ENCODE measurements around the gene CHAT.

The CHAT gene

GRCh38 chr10:49622426-49623425 is 8.9 kb downstream of the CHAT start:
- no peaks in the 10 kb centered on the region for H3K9me3 ChIP-seq (replicated peaks; ENCODE audit: low read length)
- H3K4me3 ChIP-seq (ENCODE audit: low read length): no peak overlapping the region
- no peaks in the 10 kb centered on the region for H3K36me3 ChIP-seq (ENCODE audit: insufficient read depth, low read length)
- peaks cover 58% of the 10 kb centered on the region for H3K27me3 ChIP-seq (ENCODE audit: control insufficient read depth, insufficient read depth, low read length)
- H3K9ac ChIP-seq (ENCODE audit: low read depth, low read length): no peak overlapping the region
- H3K4me1 ChIP-seq (ENCODE audit: control insufficient read depth, insufficient read depth, low read length): no peaks in the 10 kb centered on the region
- no peak overlapping the region for H3K4me2 ChIP-seq (ENCODE audit: low read length)

DNA sequence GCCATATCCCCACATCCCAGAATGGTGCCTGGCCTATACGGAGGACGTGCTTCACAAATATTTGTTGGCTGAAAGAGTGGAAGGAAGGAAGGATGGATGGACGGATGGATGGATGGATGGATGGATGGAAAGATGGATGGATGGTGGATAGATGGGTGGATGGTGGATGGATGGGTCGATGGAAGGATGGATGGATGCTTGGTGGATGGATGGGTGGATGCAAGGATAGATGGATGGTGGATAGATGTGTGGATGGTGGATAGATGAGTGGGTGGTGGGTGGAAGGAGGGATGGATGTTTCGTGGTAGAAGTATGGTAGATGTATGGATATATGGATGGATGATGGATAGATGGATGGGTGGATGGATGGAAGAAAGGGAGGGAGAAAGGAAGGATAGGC is 10.8 kb downstream of the CHAT start:
- Histone ChIP-seq H3K27me3 (ENCODE audit: control insufficient read depth, insufficient read depth, low read length) (peaks cover 43% of the 10 kb centered on the region), H3K4me3 (ENCODE audit: low read length) (no peak overlapping the region), H3K36me3 (ENCODE audit: insufficient read depth, low read length) (no peaks in the 10 kb centered on the region), H3K4me2 (ENCODE audit: low read length) (no peak overlapping the region), H3K9me3 (replicated peaks; ENCODE audit: low read length) (no peaks in the 10 kb centered on the region), H3K4me1 (ENCODE audit: control insufficient read depth, insufficient read depth, low read length) (no peaks in the 10 kb centered on the region), H3K9ac (ENCODE audit: low read depth, low read length) (no peak overlapping the region)

GRCh38 chr10:49625411-49625810 is 11.6 kb downstream of the CHAT start:
- Histone ChIP-seq H3K4me2 (ENCODE audit: low read length) (no peak overlapping the region), H3K27me3 (ENCODE audit: control insufficient read depth, insufficient read depth, low read length) (peaks cover 43% of the 10 kb centered on the region), H3K4me3 (ENCODE audit: low read length) (no peak overlapping the region), H3K9me3 (replicated peaks; ENCODE audit: low read length) (no peaks in the 10 kb centered on the region), H3K36me3 (ENCODE audit: insufficient read depth, low read length) (no peaks in the 10 kb centered on the region), H3K9ac (ENCODE audit: low read depth, low read length) (no peak overlapping the region), H3K4me1 (ENCODE audit: control insufficient read depth, insufficient read depth, low read length) (no peaks in the 10 kb centered on the region)

DNA sequence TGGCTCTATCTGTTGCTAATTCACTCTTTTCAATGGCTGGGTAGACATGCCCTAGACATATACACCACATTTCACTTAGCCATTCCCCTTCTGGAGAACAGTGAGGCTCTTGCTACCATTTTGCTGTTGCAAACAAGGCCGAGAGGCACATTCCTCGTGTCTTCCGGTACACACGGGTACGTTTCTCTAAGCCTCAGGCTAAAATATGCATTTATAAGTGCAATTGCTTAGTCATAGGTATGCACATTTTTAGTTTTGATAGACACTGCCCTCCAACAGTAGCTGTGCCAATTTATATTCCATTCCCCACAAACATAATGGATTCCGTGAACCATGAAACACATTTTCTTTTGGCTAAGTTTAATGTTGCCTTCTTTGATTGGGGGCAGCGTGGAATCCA is 13.2 kb downstream of the CHAT start:
- Histone ChIP-seq H3K4me2 (ENCODE audit: low read length) (no peak overlapping the region), H3K27me3 (ENCODE audit: control insufficient read depth, insufficient read depth, low read length) (peaks cover 38% of the 10 kb centered on the region)

DNA sequence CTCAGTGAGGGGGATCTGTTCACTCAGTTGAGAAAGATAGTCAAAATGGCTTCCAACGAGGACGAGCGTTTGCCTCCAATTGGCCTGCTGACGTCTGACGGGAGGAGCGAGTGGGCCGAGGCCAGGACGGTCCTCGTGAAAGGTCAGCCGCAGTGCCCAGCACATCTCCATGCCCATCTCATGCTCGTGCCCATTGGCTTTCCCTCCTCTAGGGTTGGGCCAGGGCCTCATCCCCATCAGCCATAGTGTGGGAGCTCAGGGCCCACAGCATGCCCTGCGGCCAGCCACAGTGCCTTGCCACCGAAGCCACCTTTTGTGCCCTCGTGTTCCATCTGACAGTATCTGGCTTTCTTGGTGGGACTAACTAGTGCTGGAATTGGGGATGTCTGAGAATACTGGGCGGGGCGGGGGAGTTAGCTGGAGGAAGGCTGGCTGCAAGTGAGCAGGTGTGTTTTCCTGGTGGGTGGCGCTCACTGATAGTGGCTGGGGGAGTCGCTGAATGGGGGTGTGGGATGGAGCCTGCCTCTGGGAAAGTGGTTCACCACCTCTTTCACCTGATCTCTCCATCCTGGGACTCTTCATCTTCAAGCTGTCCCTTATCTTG is 13.9 kb downstream of the CHAT start:
- Histone ChIP-seq H3K4me2 (ENCODE audit: low read length) (no peak overlapping the region), H3K4me1 (ENCODE audit: control insufficient read depth, insufficient read depth, low read length) (no peaks in the 10 kb centered on the region), H3K36me3 (ENCODE audit: insufficient read depth, low read length) (no peaks in the 10 kb centered on the region), H3K9me3 (replicated peaks; ENCODE audit: low read length) (no peaks in the 10 kb centered on the region), H3K27me3 (ENCODE audit: control insufficient read depth, insufficient read depth, low read length) (peaks cover 38% of the 10 kb centered on the region), H3K4me3 (ENCODE audit: low read length) (no peak overlapping the region), H3K9ac (ENCODE audit: low read depth, low read length) (no peak overlapping the region)

More for the DNA sequence above, 13.2 kb downstream of the CHAT start:
- H3K36me3 ChIP-seq (ENCODE audit: insufficient read depth, low read length): no peaks in the 10 kb centered on the region
- H3K4me1 ChIP-seq (ENCODE audit: control insufficient read depth, insufficient read depth, low read length): no peaks in the 10 kb centered on the region
- no peaks in the 10 kb centered on the region for H3K9me3 ChIP-seq (replicated peaks; ENCODE audit: low read length)
- H3K9ac ChIP-seq (ENCODE audit: low read depth, low read length): no peak overlapping the region
- no peak overlapping the region for H3K4me3 ChIP-seq (ENCODE audit: low read length)

DNA sequence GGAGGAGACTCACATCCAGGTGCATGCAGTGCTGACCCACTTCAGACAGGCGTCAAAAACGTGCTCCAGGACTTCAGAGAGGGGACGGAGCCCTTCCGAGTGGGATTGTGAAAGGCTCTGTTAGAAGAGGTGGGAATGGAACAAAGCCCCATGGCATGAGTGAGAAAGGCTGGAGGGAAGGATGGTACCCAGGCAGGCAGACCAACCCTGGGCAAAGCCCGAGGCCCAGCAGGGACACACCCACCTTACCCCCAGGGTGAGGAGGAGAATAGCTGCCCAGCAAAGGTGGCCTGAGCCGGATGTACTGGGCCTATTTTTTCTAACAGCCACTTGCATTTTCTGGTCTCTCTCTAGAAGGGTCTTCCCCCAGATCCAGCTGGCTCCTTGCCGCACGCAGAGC is 14.8 kb downstream of the CHAT start:
- H3K9me3 ChIP-seq (replicated peaks; ENCODE audit: low read length): no peaks in the 10 kb centered on the region
- no peak overlapping the region for H3K4me2 ChIP-seq (ENCODE audit: low read length)
- H3K4me3 ChIP-seq (ENCODE audit: low read length): no peak overlapping the region
- no peak overlapping the region for H3K9ac ChIP-seq (ENCODE audit: low read depth, low read length)
- no peaks in the 10 kb centered on the region for H3K4me1 ChIP-seq (ENCODE audit: control insufficient read depth, insufficient read depth, low read length)
- H3K36me3 ChIP-seq (ENCODE audit: insufficient read depth, low read length): no peaks in the 10 kb centered on the region
- H3K27me3 ChIP-seq (ENCODE audit: control insufficient read depth, insufficient read depth, low read length): peaks cover 38% of the 10 kb centered on the region

GRCh38 chr10:49629431-49629881 is 15.6 kb downstream of the CHAT start:
- Histone ChIP-seq H3K9me3 (replicated peaks; ENCODE audit: low read length) (no peaks in the 10 kb centered on the region), H3K9ac (ENCODE audit: low read depth, low read length) (no peak overlapping the region), H3K4me3 (ENCODE audit: low read length) (no peak overlapping the region), H3K36me3 (ENCODE audit: insufficient read depth, low read length) (no peaks in the 10 kb centered on the region), H3K4me1 (ENCODE audit: control insufficient read depth, insufficient read depth, low read length) (no peaks in the 10 kb centered on the region), H3K27me3 (ENCODE audit: control insufficient read depth, insufficient read depth, low read length) (peaks cover 43% of the 10 kb centered on the region), H3K4me2 (ENCODE audit: low read length) (no peak overlapping the region)

- no peak overlapping the region for H3K9ac ChIP-seq (ENCODE audit: low read depth, low read length)
- no peaks in the 10 kb centered on the region for H3K36me3 ChIP-seq (ENCODE audit: insufficient read depth, low read length)
- no peak overlapping the region for H3K4me2 ChIP-seq (ENCODE audit: low read length)
- H3K27me3 ChIP-seq (ENCODE audit: control insufficient read depth, insufficient read depth, low read length): peaks cover 66% of the 10 kb centered on the region
- no peaks in the 10 kb centered on the region for H3K4me1 ChIP-seq (ENCODE audit: control insufficient read depth, insufficient read depth, low read length)
- H3K4me3 ChIP-seq (ENCODE audit: low read length): no peak overlapping the region
- H3K9me3 ChIP-seq (replicated peaks; ENCODE audit: low read length): no peaks in the 10 kb centered on the region
Observed at GRCh38 chr10:49631975-49632374, 18.1 kb downstream of the CHAT start.

- no peak overlapping the region for H3K9ac ChIP-seq (ENCODE audit: low read depth, low read length)
- H3K4me1 ChIP-seq (ENCODE audit: control insufficient read depth, insufficient read depth, low read length): no peaks in the 10 kb centered on the region
- no peaks in the 10 kb centered on the region for H3K36me3 ChIP-seq (ENCODE audit: insufficient read depth, low read length)
- H3K4me3 ChIP-seq (ENCODE audit: low read length): no peak overlapping the region
- H3K4me2 ChIP-seq (ENCODE audit: low read length): no peak overlapping the region
- H3K9me3 ChIP-seq (replicated peaks; ENCODE audit: low read length): no peaks in the 10 kb centered on the region
- peaks cover 73% of the 10 kb centered on the region for H3K27me3 ChIP-seq (ENCODE audit: control insufficient read depth, insufficient read depth, low read length)
Observed at GRCh38 chr10:49632406-49633317, 18.8 kb downstream of the CHAT start.

- Histone ChIP-seq H3K4me3 (ENCODE audit: low read length) (no peak overlapping the region), H3K27me3 (ENCODE audit: control insufficient read depth, insufficient read depth, low read length) (peaks cover 82% of the 10 kb centered on the region), H3K4me2 (ENCODE audit: low read length) (no peak overlapping the region), H3K9ac (ENCODE audit: low read depth, low read length) (no peak overlapping the region), H3K36me3 (ENCODE audit: insufficient read depth, low read length) (no peaks in the 10 kb centered on the region), H3K4me1 (ENCODE audit: control insufficient read depth, insufficient read depth, low read length) (no peaks in the 10 kb centered on the region), H3K9me3 (replicated peaks; ENCODE audit: low read length) (no peaks in the 10 kb centered on the region)
Observed at GRCh38 chr10:49633327-49634068, 19.7 kb downstream of the CHAT start.
